H4 (cell line): ENCODE results near the gene TXN2. TPM values are rescaled to one million over a fixed set of nuclear protein-coding genes. Genes with fewer than 3 reads are reported as not detected.
"Not testable (repeated sequence)": the region's sequence is repeated elsewhere in the genome, so short reads cannot be mapped to it uniquely, and the experiment has no call there.

Source experiments
- DNase-seq: peaks from one replicate; pipeline ENCODE4 v3.0.0-alpha.2; 2015; ENCODE audit warnings: low spot score
- total RNA-seq: library from RNA; depleted of rRNA; stranded (reverse); fragments of >200 nt; shearing (Covaris generic); gene quantifications from 2 replicates; pipeline ENCODE4 v1.2.3, GENCODE V29; 2014

The TXN2 gene
- total RNA-seq, 1 experiment from 2014 or later, result 15.6 TPM

DNA sequence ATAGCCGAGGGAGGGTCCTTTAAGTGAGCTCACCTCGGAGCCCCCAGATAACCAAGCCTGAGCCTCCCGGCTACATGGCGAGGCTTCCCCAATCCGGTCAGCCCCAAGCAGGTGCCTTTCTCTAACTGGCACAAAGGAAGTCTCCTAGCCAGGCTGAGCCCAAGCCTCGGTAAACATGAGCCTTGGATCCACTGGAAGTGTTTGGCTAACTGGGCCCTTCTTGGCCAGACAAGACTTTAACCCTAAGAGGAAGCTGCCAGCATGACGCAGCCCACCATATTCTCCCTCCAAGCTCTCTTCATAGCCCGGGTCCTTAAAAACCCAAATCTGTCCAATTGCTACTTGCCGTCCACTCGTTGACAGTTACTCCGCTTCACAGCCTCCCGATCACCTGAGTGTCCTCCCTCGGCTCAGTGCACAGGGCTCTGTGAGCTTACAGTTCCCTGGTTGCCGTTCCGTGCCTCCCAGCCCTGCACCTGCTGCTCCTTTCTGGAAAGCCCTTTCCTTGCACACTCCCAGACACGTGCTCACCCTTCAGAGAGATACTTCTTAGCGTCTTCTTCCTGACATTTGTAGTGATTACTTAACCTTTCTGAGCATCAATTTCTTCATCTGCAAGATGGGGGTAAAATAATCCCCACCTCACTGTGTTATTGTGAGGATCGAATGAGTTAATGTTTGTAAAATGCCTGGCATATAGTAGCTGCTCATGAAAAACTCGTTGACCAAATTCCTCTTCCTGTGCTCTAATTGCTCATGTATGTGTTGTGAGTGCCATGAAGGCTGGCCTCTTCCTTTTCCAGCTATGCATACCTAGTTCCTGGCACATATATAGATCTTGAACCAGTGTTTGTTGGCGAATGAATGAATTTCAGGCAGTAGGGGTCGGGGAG, 25.6 kb downstream of the TXN2 start:
- no peak for DNase-seq

DNA sequence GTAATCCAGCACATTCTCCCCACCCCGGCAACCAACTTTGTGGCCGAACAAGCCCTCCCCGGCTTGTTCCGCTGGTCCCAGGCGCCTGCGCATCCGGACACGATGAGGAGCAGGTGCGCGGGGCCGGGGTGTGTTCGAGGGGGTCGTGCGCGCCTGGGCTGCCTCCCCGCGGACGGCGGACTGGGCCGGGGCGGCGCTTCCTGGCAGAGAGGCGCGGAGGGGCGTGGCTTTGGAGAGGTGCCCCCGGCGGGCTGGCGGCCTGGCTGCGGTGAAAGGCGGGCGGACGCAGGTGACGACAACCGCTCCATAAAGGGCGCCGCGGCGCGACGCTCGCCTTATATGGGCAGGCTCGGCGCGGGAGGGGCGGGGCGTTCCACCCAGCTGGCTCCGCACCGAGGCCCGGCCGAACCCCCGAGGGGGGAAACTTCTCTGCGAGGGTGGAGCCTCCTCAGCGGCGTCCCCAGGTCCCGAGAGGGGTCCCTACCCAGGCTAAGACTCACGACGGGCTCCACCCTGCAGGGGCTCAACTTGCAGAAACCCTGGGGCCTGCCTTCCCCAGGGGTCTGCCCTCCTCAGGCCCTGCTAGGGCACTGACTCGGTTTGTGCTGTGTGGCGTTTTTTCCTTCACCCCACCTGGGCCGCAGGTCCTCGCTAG, 26.4 kb downstream of the TXN2 start:
- DNase-seq, result peak; percentile 78

DNA sequence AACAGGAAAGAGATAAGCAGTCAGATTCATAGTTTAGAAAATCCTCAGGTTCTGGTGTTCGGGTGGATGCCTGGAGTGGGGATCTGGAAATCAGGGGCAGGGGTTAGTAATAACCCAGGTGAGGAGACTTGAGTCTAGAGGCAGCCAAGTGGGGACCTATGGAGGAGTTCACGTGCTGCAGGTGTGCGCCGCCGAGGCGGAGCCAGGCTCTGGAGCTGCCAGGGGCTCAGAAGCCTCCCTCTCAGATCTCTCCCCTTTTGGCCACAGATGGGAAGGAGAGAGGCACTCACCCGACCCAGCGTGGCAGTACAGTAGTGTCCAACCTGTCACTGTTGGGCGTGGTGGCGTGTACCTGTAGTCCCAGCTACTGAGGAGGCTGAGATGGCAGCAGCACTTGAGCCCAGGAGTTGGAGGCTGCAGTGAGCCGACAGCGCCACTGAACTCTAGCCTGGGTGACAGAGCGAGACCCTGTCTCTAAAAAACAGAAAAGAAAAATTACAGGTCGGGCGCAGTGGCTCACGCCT, 27.5 kb downstream of the TXN2 start:
- DNase-seq, result no peak

DNA sequence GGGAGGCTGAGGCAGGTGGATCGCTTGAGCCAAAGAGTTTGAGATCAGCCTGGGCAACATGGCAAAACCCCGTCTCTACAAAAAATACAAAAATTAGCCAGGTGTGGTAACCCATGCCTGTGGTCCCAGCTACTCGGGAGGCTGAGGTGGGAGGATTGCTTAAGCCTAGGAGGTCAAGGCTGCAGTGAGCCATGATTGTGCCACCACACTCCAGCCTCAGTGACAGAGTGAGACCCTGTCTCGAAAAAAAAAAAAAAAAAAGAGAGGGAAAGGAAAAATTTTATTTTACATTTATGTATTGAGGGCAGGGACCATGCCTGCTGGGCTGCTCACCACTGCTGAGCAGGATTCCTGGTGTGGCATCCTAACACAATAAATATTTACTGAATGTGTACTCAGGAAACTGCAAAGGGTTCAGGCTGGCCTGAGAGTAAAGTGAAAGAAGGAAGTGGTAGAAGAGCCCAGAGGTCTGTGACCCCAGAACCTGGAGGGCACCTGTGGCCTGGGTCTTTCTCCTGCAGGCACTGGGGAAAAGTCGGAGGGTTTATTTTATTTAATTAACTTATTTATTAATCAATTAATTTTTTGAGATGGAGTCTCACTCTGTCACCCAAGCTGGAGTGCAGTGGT, 28.3 kb downstream of the TXN2 start:
- not testable (repeated sequence) for DNase-seq

GRCh38 chr22:36452250-36452977, 29.0 kb downstream of the TXN2 start:
- no peak for DNase-seq

DNA sequence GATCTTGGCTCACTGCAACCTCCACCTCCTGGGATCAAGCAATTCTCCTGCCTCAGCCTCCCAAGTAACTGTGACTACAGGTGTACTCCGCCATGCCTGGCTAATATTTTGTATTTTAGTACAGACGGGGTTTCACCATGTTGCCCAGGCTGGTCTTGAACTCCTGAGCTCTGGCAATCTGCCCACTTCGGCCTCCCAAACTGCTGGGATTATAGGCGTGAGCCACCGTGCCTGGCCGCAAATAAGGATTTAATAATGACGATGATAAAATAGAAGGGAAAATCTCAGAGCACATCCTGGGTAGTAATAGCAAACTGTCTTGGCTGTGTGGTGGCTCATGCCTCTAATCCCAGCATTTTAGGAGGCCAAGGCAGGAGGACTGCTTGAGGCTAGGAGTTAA, 30.5 kb downstream of the TXN2 start:
- not testable (repeated sequence) for DNase-seq

DNA sequence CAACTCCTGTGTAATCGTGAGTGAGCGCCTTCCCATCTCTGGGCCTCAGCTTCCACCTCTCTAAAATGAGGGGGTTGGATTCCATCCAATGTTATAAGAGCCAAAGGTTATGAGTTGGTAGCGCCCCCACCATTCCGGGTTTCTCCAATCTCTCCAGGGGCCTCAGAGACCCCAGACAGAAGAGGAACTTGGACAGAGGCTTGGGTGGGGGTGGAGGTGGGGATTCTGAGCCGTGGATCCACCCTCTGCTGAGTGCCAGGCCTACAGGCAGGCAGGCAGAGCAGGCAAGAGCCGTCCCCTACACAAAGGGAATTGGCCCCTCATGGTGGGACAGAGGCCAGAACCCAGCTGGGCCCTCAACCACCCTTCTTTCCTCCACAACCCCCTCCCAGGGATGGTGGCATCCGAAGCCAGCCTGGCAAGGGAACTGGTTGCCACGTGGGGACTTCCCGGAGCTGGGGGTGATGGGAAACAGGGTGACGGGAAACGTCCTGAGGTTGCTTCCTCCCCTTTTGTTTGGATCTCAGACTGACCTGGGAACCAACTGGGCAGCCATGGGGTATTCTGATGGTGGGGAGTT, 31.8 kb downstream of the TXN2 start:
- no peak for DNase-seq

- DNase-seq, result no peak
Observed at GRCh38 chr22:36447632-36448031, 33.8 kb downstream of the TXN2 start.

DNA sequence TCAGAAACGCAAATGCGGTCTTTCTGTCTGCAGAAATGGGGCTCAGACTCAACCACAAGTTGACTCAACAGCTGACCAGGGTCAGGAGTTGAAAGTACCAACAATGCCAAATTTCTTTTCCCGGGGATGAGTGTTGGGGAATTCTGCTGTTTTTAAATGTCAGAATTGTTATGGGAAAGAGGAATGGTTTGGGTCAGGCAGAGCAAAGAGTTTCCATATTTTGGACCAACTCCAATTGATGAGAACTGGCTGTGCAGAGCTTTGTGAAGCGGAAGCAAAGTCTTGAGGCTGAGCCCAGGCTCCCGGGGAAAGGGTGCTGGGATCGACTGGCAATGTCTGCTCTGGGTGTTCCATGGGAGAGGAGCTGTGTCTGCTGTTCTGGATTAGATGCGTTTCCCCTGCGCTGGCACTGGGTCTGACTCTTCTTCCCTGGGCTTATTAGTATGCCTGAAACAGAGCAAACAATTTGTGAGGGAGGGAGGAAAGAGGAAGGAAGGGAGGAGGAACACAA, 36.2 kb downstream of the TXN2 start:
- DNase-seq, result peak; percentile 38

DNA sequence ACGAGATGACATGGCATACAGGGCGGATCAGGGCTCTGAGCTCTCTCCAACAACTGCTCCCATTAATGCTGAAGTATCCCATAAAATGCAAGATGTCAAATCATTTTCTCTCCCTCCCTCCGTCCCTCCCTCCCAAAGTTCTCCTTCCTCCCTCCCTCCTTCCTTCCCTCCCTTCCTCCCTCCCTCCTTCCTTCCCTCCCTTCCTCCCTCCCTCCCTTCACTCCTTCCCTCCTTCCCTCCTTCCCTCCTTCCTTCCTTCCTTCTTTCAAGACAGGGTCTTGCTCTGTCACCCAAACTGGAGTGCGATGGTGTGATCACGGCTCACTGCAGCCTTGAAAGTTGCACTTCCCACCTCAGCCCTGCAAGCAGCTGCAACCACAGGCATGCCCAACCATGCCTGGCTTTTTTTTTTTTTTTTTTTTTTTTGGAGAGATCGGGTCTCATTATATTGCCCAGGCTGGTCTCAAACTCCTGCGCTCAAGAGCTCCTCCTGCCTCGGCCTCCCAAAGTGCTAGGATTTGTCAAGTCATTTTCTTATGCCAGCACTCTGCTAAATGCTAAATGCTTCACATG, 38.2 kb downstream of the TXN2 start:
- peak; percentile 39 for DNase-seq

DNA sequence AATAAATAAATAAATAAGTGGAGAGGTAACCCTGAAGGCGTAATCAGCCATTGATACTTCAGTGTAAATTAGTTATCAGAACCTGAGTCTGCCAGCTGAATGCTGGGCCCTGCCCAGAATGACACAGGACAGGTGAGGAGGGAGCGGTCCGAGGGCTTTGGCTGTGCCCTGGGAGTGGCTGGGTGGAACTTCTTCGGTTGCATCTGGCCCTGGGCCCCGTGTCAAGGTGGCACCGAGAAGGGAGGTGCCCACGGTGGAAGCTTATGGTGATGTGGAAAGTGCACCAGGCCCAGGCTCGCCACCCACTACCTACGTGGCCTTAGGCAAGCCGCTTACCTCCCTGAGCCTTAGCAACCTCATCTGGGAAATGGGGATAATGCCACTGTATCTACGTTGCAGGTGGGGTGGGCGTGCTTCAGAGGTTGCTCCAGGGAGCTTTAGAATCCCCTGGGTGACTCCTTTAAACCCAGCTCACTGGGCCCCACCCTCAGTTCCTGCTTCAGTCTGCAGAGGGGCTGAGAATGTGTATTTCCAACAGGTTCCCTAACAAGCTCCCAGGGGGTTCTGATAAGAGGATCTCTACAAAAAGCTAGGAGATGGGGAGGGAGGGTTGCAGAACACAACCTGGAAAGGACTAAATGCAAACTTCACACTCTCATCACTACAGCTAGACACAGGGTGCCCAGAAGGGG, 38.8 kb downstream of the TXN2 start:
- no peak for DNase-seq

DNA sequence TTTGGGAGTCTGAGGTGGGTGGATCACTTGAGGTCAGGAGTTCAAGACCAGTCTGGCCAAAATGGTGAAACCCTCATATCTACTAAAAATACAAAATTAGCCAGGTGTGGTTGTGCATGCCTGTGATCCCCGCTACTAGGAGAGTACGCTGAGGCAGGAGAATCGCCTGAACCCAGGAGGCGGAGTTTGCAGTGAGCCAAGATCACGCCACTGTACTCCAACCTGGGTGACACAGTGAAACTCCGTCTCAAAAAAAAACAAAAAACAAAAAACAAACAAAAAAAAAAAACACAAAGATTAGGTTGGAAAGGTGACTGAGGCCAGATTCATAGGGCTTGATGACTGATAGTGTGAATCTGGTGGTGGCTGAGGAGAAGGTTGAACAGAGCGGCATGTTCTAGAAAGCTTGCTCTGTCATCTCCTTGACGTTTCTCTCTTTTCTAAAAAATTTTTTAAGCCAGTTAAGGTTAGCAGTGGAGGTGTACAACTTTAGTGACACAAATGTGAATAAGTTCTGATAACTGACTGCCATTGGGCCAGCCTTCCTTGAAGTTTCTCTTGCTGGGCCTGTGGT, 40.9 kb downstream of the TXN2 start:
- DNase-seq, result no peak

DNA sequence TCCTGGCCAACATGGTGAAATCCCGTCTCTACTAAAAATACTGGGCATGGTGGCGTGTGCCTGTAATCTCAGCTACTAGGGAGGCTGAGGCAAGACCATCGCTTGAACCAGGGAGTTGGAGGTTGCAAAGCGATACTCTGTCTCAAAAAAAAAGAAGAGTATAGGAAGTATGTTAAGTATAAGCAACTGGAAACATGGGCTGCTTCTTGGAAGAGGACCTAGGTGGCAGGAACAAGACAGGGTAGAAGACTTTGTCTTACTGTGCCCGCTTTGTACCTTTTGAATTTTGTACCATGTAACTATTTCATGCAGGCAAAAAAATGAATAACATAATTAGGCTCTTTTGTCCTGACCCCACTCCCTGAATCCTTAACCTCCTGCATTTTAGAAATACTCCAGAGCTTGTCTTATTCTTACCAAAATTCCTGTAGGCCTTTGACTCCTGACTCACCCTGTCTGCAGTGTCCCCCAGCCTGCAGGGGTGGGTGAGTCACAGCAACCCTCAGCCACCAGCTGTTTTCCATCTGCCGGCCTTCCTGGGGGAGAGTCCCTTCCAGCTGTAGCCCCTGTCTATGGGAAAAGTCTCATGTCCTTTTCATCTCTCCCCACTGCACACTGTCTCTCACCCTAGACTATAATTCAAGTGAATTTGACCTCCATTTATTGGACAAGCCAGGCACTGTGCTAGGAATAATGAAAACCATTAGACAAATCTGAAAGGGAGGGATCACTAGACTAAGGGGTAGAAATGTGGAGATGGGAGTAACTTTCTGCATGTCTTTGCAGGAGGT, 41.8 kb downstream of the TXN2 start:
- peak; percentile 74 for DNase-seq

GRCh38 chr22:36435516-36436415, 45.7 kb downstream of the TXN2 start:
- no peak for DNase-seq

GRCh38 chr22:36433318-36434231, 47.9 kb downstream of the TXN2 start:
- DNase-seq, result no peak

DNA sequence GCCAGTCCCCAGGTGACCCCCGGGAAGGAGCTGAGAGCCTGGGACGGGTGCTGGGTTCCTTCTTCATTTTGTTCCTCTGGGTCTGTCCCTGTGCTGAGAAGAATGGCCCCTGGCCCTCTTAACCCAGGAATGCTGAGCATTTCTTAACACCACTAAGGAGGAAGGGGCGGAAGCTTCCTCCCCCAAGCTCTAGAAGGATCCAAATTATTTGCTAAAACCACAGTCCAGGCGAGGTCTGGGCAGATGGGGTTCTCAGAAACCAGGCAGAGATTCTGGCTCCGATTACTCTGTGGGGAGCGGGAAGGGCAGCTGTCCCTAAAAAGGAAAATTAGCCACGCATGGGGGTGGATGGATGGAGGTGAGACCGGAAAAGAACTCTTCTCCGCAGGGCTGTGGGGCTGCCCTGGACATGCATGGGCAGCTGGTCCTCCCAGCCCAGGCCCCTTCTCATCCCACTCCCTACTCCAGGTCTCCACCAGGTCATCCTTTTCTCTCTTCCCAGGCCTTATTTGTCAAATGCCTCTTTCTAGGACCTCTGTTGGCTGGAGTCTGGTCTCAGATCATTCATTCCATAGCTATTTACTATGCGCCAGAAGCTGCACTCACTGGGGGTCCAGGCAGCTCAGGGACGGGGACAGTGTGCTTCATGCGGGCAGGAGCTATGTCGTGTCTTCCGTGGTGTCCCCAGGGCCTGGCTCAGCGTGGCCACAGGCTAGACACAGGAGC, 48.7 kb downstream of the TXN2 start:
- DNase-seq, result no peak
